ENCODE results near the gene P4HTM.

GRCh38 chr3:49013113-49013737, 23.2 kb downstream of the P4HTM start:
- TF ChIP-seq CBX5 (IDR thresholded peaks at IDR 0.05; ENCODE audit: low read depth, low read length) (no peak), TAF1 (IDR thresholded peaks at IDR 0.05; ENCODE audit: low read depth, low read length) (no peak), POLR2A (IDR thresholded peaks at IDR 0.05; ENCODE audit: control extremely low read depth in 1 of 2, low read depth in 2 of 2, low read length in 2 of 2) (no peak; a peak in 1 of 3 replicates), NRF1 (IDR thresholded peaks at IDR 0.05; ENCODE audit: low read depth, low read length) (no peak), SUZ12 (IDR thresholded peaks at IDR 0.05; ENCODE audit: low read length) (no peak), CTCF (IDR thresholded peaks at IDR 0.05; ENCODE audit: control extremely low read depth in 1 of 3, insufficient read depth in 1 of 3, low read depth in 1 of 3, low read length in 3 of 3) (no peak)

All from H1 (cell line).